GM13976 (cell line): Measurements from ENCODE around the gene SMAD7.

Experiments
- DNase-seq: peaks from one replicate; pipeline ENCODE4 v3.0.0; 2012; ENCODE audit warnings: low spot score
- CTCF ChIP-seq: IDR thresholded peaks from 2 replicates; pipeline ENCODE4 v1.5.1; 2012; ENCODE audit warnings: borderline replicate concordance, mild to moderate bottlenecking; ENCODE audit not compliant: insufficient read depth; ENCODE audit errors: extremely low read depth, missing control alignments, control extremely low read depth
- in situ Hi-C: fragments of 300-500 bp; cut with MboI; formaldehyde crosslinking; loops from one replicate; pipeline ENCODE4 v1.12.0; 2022; ENCODE audit warnings: low sequenced_read_pairs, mixed read lengths, inconsistent platforms; ENCODE audit not compliant: unreplicated experiment

SMAD7 gene

DNA sequence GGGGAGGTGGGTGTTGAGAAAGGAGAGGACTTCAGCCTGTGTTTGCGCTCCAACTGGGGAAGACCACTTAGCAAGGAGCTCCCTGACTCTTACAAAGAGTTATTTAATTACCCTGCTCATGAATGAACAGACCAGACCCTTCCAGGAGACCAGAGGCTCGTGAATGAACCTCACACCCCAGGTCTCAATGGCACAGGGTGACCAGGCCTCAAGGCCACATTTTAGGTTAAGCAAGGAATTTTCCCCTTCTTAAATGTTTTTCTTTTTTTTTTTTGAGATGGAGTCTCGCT, 25.3 kb downstream of the SMAD7 start:
- TF ChIP-seq CTCF, result no peak
- in situ Hi-C loops, result no loop called here

DNA sequence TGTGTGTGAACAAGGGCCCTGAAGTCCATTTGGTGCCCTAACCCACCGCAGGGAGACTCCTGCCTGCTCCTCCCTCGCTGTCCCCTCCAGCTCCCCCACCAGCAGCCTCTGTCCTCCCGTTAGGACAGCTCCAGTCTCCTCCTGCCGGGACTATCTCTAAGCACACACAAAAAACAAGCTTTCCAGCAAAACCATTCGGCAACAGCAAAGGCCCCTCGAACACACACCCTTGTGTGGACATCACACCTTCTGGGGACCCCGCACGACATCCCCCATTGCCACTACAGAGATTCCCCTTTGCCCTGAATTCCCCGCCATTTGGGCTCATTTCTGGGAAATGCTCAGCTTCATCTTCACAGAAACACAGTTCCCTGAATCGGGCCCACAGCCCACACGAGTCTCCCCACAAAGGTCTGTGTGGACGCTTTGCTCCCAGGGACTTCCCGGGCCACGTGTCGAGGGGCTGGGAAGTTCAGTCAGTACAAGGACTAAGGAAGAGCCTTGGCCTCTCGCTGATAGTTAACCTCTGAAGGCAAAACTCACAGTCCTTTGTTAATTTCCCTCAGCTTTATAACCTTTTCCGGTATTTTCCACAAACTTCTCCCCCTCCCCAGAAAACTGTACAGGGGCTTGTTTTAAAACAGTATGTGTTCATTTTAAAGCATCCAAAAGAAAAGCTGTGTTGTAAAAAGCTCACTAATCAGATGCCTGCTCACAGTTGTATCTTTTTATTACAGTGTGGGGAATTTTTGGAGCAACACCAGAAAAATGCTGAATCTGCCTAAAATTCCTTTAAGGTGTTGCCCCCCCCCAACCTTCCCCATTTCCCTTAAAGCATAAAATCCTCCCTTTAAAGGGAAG, 25.9 kb downstream of the SMAD7 start:
- in situ Hi-C loops, result no loop called here
- no peak for DNase-seq
- no peak for TF ChIP-seq CTCF

More for the DNA sequence above, 25.3 kb downstream of the SMAD7 start:
- no peak for DNase-seq

DNA sequence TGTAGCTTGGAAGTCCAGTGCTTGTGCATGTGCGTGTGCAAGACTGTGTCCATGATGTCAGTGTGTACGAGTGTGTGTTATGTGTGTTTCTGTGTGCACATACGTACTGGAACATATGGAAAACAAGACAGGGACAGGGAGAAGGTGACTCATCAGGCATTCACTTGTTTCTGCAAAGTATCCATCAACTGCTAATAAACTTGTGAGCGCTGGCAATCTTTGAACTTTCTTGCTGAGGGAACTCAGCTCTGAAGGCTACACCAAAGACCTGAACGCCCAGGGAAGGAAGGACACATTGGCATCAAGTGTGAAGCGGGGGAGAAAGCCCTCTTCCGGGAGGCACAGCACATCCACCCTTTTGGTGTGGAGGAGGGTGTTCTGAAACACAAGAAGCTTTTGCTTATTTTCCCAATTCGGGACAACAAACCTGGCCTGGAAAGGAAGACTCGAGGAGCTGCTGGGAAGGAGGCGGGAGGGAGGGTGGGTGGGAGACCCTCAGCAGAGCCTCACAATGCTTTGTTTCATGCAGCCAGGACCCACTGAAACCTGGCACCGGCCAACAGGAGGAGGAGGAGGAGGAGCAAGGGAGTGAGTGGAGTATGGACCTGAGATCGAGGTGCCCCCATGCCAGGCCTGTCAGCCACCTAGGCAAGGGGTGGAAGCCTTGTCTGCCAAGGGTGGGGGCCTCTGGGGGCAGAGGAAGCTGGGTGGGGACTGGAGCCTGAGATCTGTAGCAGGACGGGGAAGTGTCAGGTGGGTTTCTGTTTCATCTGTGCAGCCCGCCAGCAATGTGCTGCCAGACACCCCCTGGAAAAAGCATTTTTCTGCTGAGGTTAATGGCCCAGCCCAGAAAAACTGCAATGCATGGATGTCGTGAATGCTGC, 26.8 kb downstream of the SMAD7 start:
- peak; percentile 75 for DNase-seq
- TF ChIP-seq CTCF, result no peak
- in situ Hi-C loops, result no loop called here

DNA sequence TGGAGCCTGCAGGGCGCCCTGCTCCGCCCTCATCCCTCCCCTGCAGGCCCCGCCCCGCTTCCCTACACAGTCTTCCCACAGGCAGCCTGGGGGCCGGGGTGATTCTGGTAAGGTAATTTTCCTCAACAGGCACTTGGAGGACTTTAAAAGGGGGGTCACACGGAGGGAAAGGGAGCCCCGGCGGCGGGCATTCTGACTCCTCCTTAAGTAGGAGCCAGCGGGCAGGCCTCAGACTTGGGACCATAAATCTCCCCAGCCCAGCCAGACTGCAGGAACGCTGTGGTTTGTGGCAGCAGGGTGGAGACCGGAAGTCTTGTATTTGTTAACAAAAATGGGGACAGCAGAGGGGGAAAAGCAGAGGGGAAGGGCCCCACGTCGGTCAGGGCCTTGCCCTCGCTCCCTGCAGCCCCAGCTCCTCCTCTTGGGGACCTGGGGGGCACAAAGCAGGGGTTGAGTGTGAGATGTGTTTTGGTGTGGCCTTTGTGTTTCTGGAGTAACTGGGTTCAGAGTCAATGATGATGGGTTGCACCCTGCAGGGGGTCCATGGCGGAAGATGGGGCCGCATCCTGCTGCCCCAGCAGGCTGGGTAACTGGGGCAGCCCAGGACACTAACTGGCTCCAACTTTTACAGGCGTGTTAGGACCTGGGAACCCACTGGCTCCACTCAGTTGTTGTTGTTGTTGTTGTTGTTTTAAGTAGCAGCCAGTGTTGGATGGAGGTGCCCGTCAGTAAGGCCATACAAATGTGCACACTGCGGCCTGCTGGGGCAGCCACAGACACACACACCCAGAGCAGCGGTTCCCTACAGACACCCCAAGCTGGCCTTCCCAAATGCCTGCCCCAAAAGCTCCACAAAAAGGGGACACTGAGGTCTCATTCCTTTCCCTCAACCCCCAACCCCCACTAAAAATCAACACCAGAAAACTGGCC, 27.7 kb downstream of the SMAD7 start:
- DNase-seq, result no peak
- in situ Hi-C loops, result no loop called here
- no peak for TF ChIP-seq CTCF

- TF ChIP-seq CTCF, result no peak
- no peak for DNase-seq
- in situ Hi-C loops, result no loop called here
Observed at GRCh38 chr18:48922226-48922800, 28.5 kb downstream of the SMAD7 start.
